Measurements from ENCODE around the gene GPA33. TPM values are rescaled to one million over a fixed set of nuclear protein-coding genes. Genes with fewer than 3 reads are reported as not detected.

The GPA33 gene
- total RNA-seq (0.28 TPM), polyA plus RNA-seq (ENCODE audit: insufficient read depth, low read depth, low replicate concordance) (not detected)
- long read RNA-seq, donor 1: 0 reads
- long read RNA-seq, donor 2: 0 reads
- long read RNA-seq, donor 3: 0 reads
- long read RNA-seq, donor 4: 0 reads
- long read RNA-seq, donor 5: 0 reads
- long read RNA-seq, donor 6: 0 reads
- long read RNA-seq, donor 7: 0 reads
- long read RNA-seq, donor 8: 0 reads
- long read RNA-seq, donor 9, partial matches to known transcripts: 0 of 1 reads
- long read RNA-seq, donor 9, other reads (novel, unspliced or antisense): 0 of 1 reads
- long read RNA-seq, donor 10: 0 reads

DNA sequence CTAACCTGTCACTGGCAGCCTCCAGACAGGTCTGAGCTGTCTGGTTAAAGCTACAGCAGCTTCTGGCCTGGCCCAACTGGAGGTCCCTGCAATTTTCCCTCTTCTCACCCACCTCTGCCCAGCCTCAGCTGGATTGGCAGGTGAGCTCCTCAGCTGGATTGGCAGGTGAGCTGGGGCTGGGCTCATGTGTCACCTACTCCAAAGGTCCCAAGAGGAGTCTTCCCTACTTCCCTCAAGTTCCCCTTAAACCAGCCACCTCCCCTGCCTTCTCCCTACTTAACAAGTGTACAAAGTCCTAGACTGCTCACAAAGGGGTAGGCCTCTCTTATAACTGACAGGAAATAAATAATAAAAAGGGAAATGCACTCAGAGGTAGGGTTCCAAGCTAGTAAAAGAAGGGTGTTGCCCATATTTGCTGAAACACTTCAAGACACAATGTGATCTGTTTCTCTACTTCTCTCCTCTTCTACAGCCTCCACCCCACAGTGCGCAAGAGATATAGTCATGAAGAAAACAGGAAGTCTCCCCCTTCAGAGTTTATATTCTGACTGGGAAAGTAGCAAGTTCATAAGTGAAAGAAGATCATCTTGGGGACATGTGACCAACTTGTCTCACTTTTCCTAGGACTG lies at the start of gene GPA33:
GPA33 (minus strand) TSS at position 64 of the 629 bp plus-strand sequence. CDS start 90 bp downstream, outside the sequence.
- no peak for DNase-seq

GRCh38 chr1:167138703-167139102 lies 48.5 kb upstream of the GPA33 start:
- TF ChIP-seq, protein P1, sequence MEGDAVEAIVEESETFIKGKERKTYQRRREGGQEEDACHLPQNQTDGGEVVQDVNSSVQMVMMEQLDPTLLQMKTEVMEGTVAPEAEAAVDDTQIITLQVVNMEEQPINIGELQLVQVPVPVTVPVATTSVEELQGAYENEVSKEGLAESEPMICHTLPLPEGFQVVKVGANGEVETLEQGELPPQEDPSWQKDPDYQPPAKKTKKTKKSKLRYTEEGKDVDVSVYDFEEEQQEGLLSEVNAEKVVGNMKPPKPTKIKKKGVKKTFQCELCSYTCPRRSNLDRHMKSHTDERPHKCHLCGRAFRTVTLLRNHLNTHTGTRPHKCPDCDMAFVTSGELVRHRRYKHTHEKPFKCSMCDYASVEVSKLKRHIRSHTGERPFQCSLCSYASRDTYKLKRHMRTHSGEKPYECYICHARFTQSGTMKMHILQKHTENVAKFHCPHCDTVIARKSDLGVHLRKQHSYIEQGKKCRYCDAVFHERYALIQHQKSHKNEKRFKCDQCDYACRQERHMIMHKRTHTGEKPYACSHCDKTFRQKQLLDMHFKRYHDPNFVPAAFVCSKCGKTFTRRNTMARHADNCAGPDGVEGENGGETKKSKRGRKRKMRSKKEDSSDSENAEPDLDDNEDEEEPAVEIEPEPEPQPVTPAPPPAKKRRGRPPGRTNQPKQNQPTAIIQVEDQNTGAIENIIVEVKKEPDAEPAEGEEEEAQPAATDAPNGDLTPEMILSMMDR (IDR thresholded peaks at IDR 0.05; ENCODE audit: borderline replicate concordance, extremely low read depth, insufficient read depth): no peak
- no peak for DNase-seq
- no peaks in the 10 kb centered on the region for H3K27me3 ChIP-seq (ENCODE audit: control insufficient read depth, insufficient read depth, low read length)
- no peaks in the 10 kb centered on the region for H3K36me3 ChIP-seq (ENCODE audit: control insufficient read depth in 2 of 3, insufficient read depth in 3 of 3, low read length in 3 of 3)
- no peak overlapping the region for H3K4me3 ChIP-seq (ENCODE audit: low read length in 3 of 3)
- no peak overlapping the region for H3K9ac ChIP-seq (ENCODE audit: low read length in 3 of 3)
- H3K27ac ChIP-seq (ENCODE audit: low read depth in 2 of 2, low read length in 2 of 2): no peak overlapping the region
- H3K4me1 ChIP-seq (ENCODE audit: control insufficient read depth in 2 of 3, insufficient read depth in 2 of 3, low read depth in 1 of 3, low read length in 3 of 3): no peaks in the 10 kb centered on the region
- FAIRE-seq: no peak
- peaks cover 0 to 3% (median 0%) of the 10 kb centered on the region in 3 donors for H3K9me3 ChIP-seq (ENCODE audit: control insufficient read depth in 2 of 3, insufficient read depth in 1 of 3, low read length in 3 of 3)
- intact Hi-C loops (cut with DNase I): no loop called here

More for the DNA sequence above, at the start of gene GPA33:
- Histone ChIP-seq H3K36me3 (ENCODE audit: control insufficient read depth in 2 of 3, insufficient read depth in 3 of 3, low read length in 3 of 3) (no peaks in the 10 kb centered on the region), H3K4me1 (ENCODE audit: control insufficient read depth in 2 of 3, insufficient read depth in 2 of 3, low read depth in 1 of 3, low read length in 3 of 3) (no peaks in the 10 kb centered on the region), H3K9ac (ENCODE audit: low read length in 3 of 3) (no peak within 1 kb of the TSS), H3K9me3 (ENCODE audit: control insufficient read depth in 2 of 3, insufficient read depth in 1 of 3, low read length in 3 of 3) (no peaks in the 10 kb centered on the region), H3K4me3 (ENCODE audit: low read length in 3 of 3) (no peak within 1 kb of the TSS), H3K27me3 (ENCODE audit: control insufficient read depth, insufficient read depth, low read length) (no peaks in the 10 kb centered on the region), H3K27ac (ENCODE audit: low read depth in 2 of 2, low read length in 2 of 2) (no peak within 1 kb of the TSS)
- intact Hi-C loops (cut with DNase I): no loop called here
- FAIRE-seq: no peak
- TF ChIP-seq, protein P1 (IDR thresholded peaks at IDR 0.05; ENCODE audit: borderline replicate concordance, extremely low read depth, insufficient read depth): no peak

DNA sequence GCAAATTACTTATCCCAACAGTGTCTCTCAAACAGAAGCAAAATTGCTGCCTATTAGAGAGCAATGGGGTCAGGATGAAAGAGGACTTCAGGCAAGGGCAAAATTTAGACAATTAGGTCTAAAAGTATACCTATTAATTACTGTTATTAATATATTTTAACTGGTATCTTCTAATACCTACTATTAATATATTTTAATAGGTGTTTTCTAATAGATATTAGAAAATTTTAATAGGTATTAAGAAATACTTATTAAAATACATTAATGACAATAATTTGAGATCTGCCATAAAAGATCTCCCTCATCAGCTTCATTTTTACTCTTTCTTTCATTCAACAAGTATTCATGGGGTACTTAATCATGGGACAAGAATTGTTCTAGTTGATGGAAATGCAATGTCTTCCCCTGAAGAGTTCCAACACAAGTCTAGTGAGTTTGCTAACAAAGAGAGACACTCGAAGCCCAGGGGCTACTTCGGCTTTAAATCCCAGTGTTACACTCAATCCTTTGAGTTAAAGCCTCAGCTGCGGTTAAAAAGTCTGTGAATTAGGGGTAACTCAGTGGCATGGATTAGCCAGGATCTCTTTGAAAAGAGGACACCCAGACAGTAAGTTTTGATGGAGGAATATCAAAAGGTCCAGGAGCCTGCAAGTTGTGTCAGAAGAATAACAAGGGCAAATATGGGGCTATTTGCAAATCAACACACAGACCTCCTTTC lies 47.8 kb upstream of the GPA33 start:
- FAIRE-seq: no peak
- no peak overlapping the region for H3K9ac ChIP-seq (ENCODE audit: low read length in 3 of 3)
- H3K4me1 ChIP-seq (ENCODE audit: control insufficient read depth in 2 of 3, insufficient read depth in 2 of 3, low read depth in 1 of 3, low read length in 3 of 3): no peaks in the 10 kb centered on the region
- TF ChIP-seq, protein P1 (IDR thresholded peaks at IDR 0.05; ENCODE audit: borderline replicate concordance, extremely low read depth, insufficient read depth): no peak
- H3K9me3 ChIP-seq (ENCODE audit: control insufficient read depth in 2 of 3, insufficient read depth in 1 of 3, low read length in 3 of 3): peaks cover 0 to 3% (median 0%) of the 10 kb centered on the region in 3 donors
- intact Hi-C loops (cut with DNase I): no loop called here
- H3K4me3 ChIP-seq (ENCODE audit: low read length in 3 of 3): no peak overlapping the region
- no peaks in the 10 kb centered on the region for H3K27me3 ChIP-seq (ENCODE audit: control insufficient read depth, insufficient read depth, low read length)
- DNase-seq: no peak
- H3K27ac ChIP-seq (ENCODE audit: low read depth in 2 of 2, low read length in 2 of 2): no peak overlapping the region
- H3K36me3 ChIP-seq (ENCODE audit: control insufficient read depth in 2 of 3, insufficient read depth in 3 of 3, low read length in 3 of 3): no peaks in the 10 kb centered on the region

Data from kidney (tissue), 22 donors.